ENCODE measurements around the gene THEMIS.

- TF ChIP-seq CTCF (conservative IDR thresholded peaks at IDR 0.05 in 1 of 2, IDR thresholded peaks at IDR 0.05 in 1 of 2; ENCODE audit: extremely low read depth in 1 of 2, insufficient read depth in 1 of 2, low read depth in 1 of 2, low read length in 2 of 2) = no peak
- no peak for TF ChIP-seq EZH2 (IDR thresholded peaks at IDR 0.05; ENCODE audit: borderline replicate concordance, low read length)
Observed at GRCh38 chr6:127937102-127937501, 36.2 kb upstream of the THEMIS start.
